Gastrocnemius medialis (tissue), 4 donors: Measurements from ENCODE around the gene FRMD5.
"Not testable (repeated sequence)": the region's sequence is repeated elsewhere in the genome, so short reads cannot be mapped to it uniquely, and the experiment has no call there.

Experiments used
- CTCF ChIP-seq, 5 experiments: fragments of 450-650 bp in 3 of 5; fragments of 200-600 bp in 2 of 5; sonication (generic) in 2 of 5; IDR thresholded peaks in 4 of 5; conservative IDR thresholded peaks in 1 of 5; 1 replicate in 4 of 5; 2 replicates in 1 of 5; pipeline ENCODE4 v1.5.1; 2016 to 2019; ENCODE audit warnings: antibody characterized with exemption in 5 of 5, mild to moderate bottlenecking in 3 of 5, moderate library complexity in 3 of 5
- POLR2A ChIP-seq, 2 donors: fragments of 450-650 bp; IDR thresholded peaks; one replicate each; pipeline ENCODE4 v1.6.1; 2017; ENCODE audit warnings: antibody characterized with exemption in 2 of 2, mild to moderate bottlenecking in 2 of 2, moderate library complexity in 2 of 2

GRCh38 chr15:43829951-43830540, 365.0 kb downstream of the FRMD5 start:
- not testable (repeated sequence) for TF ChIP-seq POLR2A (IDR thresholded peaks at IDR 0.05); CTCF (IDR thresholded peaks at IDR 0.05 in 4 of 5, conservative IDR thresholded peaks at IDR 0.05 in 1 of 5)
